ENCODE measurements around the gene SLC24A3.

The SLC24A3 gene

DNA sequence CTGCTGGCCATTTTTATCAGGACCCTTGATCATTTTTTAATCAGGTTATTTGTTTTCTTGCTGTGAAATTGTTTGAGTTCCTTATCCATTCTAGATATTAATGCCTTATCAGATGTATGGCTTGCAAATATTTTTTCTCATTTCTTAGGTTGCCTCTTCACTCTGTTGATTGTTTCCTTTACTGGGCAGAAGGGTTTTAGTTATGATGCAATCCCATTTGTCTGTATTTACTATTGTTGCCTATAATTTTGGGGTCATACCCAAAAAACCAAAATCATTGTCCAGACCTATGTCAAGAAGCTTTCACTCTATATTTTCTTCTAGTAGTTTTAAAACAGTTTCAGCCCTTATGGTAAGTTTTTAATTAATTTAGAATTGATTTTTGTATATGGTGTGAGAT lies 172.5 kb downstream of the SLC24A3 start:
- no peak for DNase-seq (ENCODE audit: low read depth)

- no peak for DNase-seq (ENCODE audit: low read depth)
These were observed 174.8 kb downstream of the SLC24A3 start for GRCh38 chr20:19387251-19387650.

- DNase-seq (ENCODE audit: low read depth), result no peak
These were observed 180.1 kb downstream of the SLC24A3 start for GRCh38 chr20:19392344-19393130.

- DNase-seq (ENCODE audit: low read depth), result no peak
These were observed 184.1 kb downstream of the SLC24A3 start for GRCh38 chr20:19396460-19397081.

DNA sequence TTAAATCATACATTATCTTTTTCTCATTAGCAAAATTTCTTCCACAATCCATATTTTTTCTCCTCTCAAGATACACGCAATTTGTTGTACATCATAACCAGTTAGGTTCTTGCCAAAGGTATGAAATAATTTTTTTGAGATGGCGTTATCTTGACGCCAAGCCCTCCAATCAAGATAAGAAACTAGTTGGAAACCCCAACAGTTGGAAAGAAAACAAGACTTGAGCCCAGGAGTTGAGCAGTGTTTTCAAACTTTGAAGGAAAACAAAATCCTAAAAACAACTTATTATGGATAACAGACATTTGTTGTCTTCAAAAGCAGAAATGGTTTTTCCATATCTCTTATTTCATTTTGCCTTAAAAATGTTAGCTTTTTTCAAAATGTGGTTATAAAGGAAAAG lies 184.8 kb downstream of the SLC24A3 start:
- DNase-seq (ENCODE audit: low read depth), result no peak

GRCh38 chr20:19397666-19398065 lies 185.2 kb downstream of the SLC24A3 start:
- DNase-seq (ENCODE audit: low read depth), result no peak

DNA sequence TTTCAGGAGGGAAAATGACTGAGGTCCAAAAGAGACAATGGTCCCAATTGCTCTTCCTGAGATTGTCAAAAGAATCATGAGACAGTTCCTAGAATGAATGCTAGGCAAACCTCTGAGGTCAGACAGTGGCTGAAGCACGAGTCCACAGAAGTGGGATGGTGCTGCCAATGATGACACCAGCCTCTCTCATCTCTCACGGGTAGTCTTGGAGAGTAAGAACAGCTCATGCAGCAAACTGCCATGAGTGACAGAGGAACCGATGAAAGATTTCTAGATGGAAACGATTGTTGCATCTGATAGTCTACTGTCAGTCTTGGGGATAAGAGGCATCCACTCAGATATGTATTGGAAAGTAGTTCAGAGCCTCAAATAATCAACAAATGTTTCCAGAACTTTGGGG lies 188.7 kb downstream of the SLC24A3 start:
- no peak for DNase-seq (ENCODE audit: low read depth)

GRCh38 chr20:19403549-19403948 lies 191.1 kb downstream of the SLC24A3 start:
- DNase-seq (ENCODE audit: low read depth), result no peak

- no peak for DNase-seq (ENCODE audit: low read depth)
These were observed 192.4 kb downstream of the SLC24A3 start for GRCh38 chr20:19404826-19405225.

GRCh38 chr20:19405958-19406357 lies 193.5 kb downstream of the SLC24A3 start:
- DNase-seq (ENCODE audit: low read depth), result no peak

DNA sequence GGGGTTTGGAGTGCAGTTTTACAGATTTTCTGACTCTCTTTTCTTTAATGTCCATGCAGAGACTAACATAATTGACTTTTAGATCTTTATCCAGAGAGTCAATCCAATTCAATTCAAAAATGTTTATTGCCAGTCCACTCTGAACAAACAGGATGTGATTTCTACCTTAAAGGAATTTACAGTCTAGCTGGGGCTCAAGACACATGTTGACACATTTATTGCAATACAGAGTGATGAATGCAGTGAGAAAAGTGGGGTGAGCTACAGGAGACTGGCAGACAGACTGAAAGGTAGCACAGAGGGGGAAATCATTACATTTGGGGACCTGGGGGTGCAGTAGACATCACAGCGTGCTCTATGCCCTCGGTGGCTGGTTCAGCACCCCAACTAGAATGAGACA lies 193.9 kb downstream of the SLC24A3 start:
- no peak for DNase-seq (ENCODE audit: low read depth)

- no peak for DNase-seq (ENCODE audit: low read depth)
These were observed 194.8 kb downstream of the SLC24A3 start for GRCh38 chr20:19407196-19407595.

- no peak for DNase-seq (ENCODE audit: low read depth)
These were observed 195.3 kb downstream of the SLC24A3 start for GRCh38 chr20:19407736-19408135.

DNA sequence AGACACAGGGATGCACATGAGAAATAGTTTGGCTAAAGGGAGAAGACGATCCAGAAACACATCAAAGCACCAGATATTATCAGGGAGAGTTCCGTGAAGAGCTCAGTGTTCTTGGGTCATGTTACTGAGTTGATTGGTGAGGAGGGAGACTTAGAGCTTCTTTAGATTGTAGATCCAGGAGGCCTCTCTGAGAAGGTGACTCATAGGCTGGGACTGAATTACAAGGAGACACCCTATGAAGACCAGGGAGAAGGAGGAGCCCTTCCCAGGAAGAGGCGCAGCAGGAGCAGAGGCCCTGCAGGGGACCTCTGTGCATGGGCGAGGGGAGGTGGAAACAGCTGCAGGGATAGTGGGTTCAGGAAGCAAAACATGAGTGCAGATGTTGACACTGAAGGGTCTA lies 196.5 kb downstream of the SLC24A3 start:
- no peak for DNase-seq (ENCODE audit: low read depth)

DNA sequence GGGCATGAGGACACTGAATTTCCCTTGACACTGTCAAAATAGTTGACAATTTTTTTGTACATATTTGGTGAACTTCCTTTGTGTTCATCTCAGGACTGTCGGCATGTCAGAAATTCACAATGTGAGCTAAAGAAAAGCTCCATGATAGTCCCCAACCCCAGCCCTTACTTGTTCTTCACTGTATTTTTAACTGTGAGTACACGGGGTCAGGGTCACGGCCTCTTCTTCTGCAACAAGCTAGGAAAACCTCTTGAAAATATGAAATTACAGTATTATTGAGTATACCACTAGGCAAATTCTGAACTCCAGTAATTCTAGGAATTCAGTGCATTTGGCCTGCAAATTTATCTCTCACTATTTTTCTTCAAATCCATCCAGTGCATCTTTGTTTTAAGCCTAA lies 199.4 kb downstream of the SLC24A3 start:
- DNase-seq (ENCODE audit: low read depth), result no peak

DNA sequence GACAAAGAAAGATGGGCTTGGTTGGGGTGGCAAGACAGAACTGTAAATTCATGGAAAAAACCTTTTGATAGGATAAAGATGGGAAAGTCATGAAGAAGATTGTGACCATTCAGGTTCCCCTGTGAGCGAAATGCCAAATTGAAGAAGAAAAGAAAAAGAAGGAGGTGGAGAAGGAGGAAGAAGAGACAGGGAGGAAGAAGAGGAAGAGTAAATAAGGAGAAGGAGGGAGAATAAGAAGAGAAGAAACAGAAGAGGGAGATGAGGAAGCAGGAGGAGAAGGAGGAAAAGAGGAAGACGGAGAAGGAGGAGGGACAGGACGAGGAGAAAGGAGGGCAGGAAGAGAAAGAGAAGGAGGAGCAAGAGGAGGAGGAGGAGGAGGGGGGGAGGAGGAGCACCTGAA lies 199.8 kb downstream of the SLC24A3 start:
- DNase-seq (ENCODE audit: low read depth), result no peak

DNA sequence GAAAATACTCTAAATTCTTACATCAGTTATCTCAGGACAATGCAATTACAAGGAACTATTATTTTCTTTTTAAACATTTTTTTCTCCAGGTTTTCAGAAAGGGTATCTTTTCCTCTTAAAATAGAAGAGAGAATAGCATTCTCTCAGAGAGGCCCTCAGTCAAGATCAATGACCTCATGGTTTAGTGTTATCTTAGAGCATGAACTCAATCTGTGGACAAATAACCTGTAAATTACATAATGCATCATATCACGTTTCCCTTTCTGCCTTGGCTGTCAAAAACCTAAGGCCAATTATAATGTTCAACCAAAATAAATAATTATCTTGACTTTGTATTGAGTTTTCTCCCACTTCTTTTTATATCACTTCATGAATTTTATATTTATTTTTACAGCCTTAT lies 202.2 kb downstream of the SLC24A3 start:
- no peak for DNase-seq (ENCODE audit: low read depth)

- DNase-seq (ENCODE audit: low read depth), result no peak
These were observed 203.3 kb downstream of the SLC24A3 start for GRCh38 chr20:19415786-19416185.

GRCh38 chr20:19416627-19417026 lies 204.2 kb downstream of the SLC24A3 start:
- no peak for DNase-seq (ENCODE audit: low read depth)

DNA sequence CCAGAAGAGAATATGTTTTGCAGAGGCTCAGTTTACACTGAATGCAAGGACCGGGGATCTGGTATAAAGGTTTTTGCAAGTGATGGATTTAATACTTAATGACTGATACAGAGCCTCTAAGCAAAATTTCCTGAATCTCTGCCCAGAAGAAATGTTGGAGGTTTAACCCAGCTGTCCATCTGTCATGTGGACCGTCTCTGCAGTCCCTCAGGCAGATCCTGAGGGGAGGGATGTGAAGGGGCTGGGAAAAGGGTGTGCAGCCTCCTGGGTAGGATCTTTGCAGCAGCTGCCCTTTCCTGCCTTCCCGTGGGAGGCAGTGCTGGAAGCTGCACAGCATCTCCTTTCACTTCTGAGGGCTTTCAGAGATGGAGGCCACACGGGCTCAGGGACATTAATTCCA lies 207.0 kb downstream of the SLC24A3 start:
- DNase-seq (ENCODE audit: low read depth), result no peak

DNA sequence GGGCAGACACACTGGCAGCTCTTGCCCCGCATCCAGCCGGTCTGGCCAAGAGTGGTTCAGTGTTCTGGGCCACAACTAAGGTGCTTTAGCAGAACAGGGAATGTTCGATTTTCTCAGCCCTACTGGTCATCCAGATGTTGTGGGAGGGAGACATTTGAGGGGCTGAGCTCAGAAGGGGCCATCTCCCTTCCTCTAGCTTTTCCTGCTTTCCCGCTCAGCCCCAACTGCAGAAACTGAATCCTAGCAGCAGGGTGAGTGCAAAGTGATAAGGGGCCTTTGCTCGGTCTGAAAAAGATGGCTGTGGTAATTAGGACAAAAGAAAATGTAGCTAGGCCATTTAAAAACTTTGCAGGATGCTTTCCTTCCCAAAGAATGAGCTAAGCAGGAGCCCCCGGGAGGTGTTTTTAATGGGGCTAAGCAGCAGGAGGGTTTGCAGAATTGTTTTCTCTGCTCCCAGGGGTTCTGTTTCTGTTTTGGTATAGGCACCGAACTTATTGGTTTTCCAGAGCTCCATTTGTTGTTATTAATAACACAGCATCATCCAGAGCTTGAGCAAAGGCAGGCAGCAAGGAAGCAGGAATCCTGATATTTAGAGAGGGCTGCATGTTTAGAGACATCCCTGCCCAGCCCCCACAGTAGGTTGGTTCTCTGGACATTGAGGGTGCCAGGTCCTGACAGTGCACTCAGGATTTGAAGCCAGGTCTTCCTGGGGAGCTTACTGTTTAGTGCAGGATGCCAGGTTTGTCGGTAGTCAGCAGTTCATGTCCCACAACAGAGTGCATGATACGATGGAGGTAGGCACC lies 210.9 kb downstream of the SLC24A3 start:
- no peak for DNase-seq (ENCODE audit: low read depth)

GRCh38 chr20:19423900-19424620 lies 211.6 kb downstream of the SLC24A3 start:
- DNase-seq (ENCODE audit: low read depth), result no peak
